HEK293 (cell line): ENCODE results near the gene SKAP1.

Experiments used
- CTCF ChIP-seq: fragments of 450-650 bp; formaldehyde crosslinking; IDR thresholded peaks from 2 replicates; pipeline ENCODE4 v1.5.1; 2016; ENCODE audit warnings: missing biosample characterization, missing genetic modification characterization
- ZBTB17 ChIP-seq: fragments of 450-650 bp; formaldehyde crosslinking; IDR thresholded peaks from 2 replicates; pipeline ENCODE4 v1.5.1; 2016; ENCODE audit warnings: missing biosample characterization, missing genetic modification characterization
- ZNF366 ChIP-seq: fragments of 450-650 bp; formaldehyde crosslinking; conservative IDR thresholded peaks from 2 replicates; pipeline ENCODE4 v1.5.1; 2016; ENCODE audit warnings: missing biosample characterization, missing genetic modification characterization
- ZNF626 ChIP-seq: fragments of 450-650 bp; sonication (Bioruptor Pico); formaldehyde crosslinking; IDR thresholded peaks from 2 replicates; pipeline ENCODE4 v1.5.1; 2018; ENCODE audit warnings: missing biosample characterization, missing genetic modification characterization, inconsistent platforms
- ZNF843 ChIP-seq: fragments of 450-650 bp; formaldehyde crosslinking; IDR thresholded peaks from 2 replicates; pipeline ENCODE4 v1.5.1; 2016; ENCODE audit warnings: missing biosample characterization, missing genetic modification characterization

GRCh38 chr17:48429638-48430586 lies at the start of gene SKAP1:
- TF ChIP-seq ZBTB17 (tag by site-specific recombination) (no peak), CTCF (tag by site-specific recombination) (no peak), ZNF626 (no peak), ZNF843 (tag by site-specific recombination) (no peak), ZNF366 (tag by site-specific recombination) (no peak)
